IMR-90 (cell line): ENCODE data around the gene GRIN2A. TPM values are rescaled to one million over a fixed set of nuclear protein-coding genes. Genes with fewer than 3 reads are reported as not detected.

ENCODE experiments used
- ATAC-seq: fragments of 200-7000 bp; cut with Tn5 transposase; 2 replicates; pipeline ENCODE4 v1.9.1; 2020; ENCODE audit warnings: low read depth, mild to moderate bottlenecking, moderate library complexity
- BruUV-seq: library from RNA; stranded (reverse); fragments of 400-500 nt; replicated peaks from 2 replicates; lab custom pipeline; 2021; lab: Mats Ljungman, UMichigan
- CTCF ChIA-PET: fragments of 300-600 bp; formaldehyde crosslinking; extraction: SDS; loops from one replicate; lab custom pipeline; 2021; ENCODE audit warnings: antibody characterized with exemption; lab: Yijun Ruan, JAX
- POLR2A ChIA-PET: fragments of 300-600 bp; sonication (Branson Sonifier 250); formaldehyde crosslinking; loops from one replicate; lab custom pipeline; 2022; ENCODE audit warnings: antibody characterized with exemption; ENCODE audit not compliant: unreplicated experiment; lab: Charles Lee
- DNase-seq: peaks from one replicate; pipeline ENCODE4 v3.0.0; 2013
- H2AFZ ChIP-seq: replicated peaks from 2 replicates; pipeline ENCODE3; 2013; ENCODE audit warnings: low read length, mild to moderate bottlenecking; ENCODE audit not compliant: poor library complexity
- H2AK5ac ChIP-seq: 2 replicates; pipeline ENCODE4 v1.6.1; 2013; ENCODE audit warnings: low read depth, low read length, inconsistent platforms
- H2AK9ac ChIP-seq: replicated peaks from 2 replicates; pipeline ENCODE3; 2013; ENCODE audit warnings: mild to moderate bottlenecking, low read depth, low read length, moderate library complexity; ENCODE audit not compliant: poor library complexity
- H2BK120ac ChIP-seq: 2 replicates; pipeline ENCODE4 v1.6.1; 2013; ENCODE audit warnings: low read depth, low read length, inconsistent platforms
- H2BK15ac ChIP-seq: 3 replicates; pipeline ENCODE4 v1.6.1; 2013; ENCODE audit warnings: low read depth, low read length, inconsistent platforms
- H2BK20ac ChIP-seq: 2 replicates; pipeline ENCODE4 v1.6.1; 2013; ENCODE audit warnings: low read depth, mild to moderate bottlenecking, inconsistent platforms, low read length, moderate library complexity
- H2BK5ac ChIP-seq: 2 replicates; pipeline ENCODE4 v1.6.1; 2013; ENCODE audit warnings: mild to moderate bottlenecking, low read depth, low read length, inconsistent platforms; ENCODE audit not compliant: poor library complexity, severe bottlenecking
- H3K14ac ChIP-seq: replicated peaks from 2 replicates; pipeline ENCODE4 v1.6.1; 2013; ENCODE audit warnings: low read depth, low read length, inconsistent platforms
- H3K18ac ChIP-seq: 2 replicates; pipeline ENCODE4 v1.6.1; 2013; ENCODE audit warnings: low read depth, low read length, control low read depth
- H3K23ac ChIP-seq: 2 replicates; pipeline ENCODE4 v1.6.1; 2013; ENCODE audit warnings: low read depth, low read length, inconsistent platforms
- H3K27ac ChIP-seq: 2 replicates; pipeline ENCODE4 v1.5.1; 2013; ENCODE audit warnings: mild to moderate bottlenecking, control low read depth, low read length; ENCODE audit not compliant: insufficient read depth
- H3K27me3 ChIP-seq: 2 replicates; pipeline ENCODE4 v1.6.1; 2013; ENCODE audit warnings: low read length; ENCODE audit not compliant: control insufficient read depth, insufficient read depth
- H3K36me3 ChIP-seq: 2 replicates; pipeline ENCODE4 v1.6.1; 2013; ENCODE audit warnings: low read length, mixed read lengths; ENCODE audit not compliant: control insufficient read depth, insufficient read depth
- H3K4ac ChIP-seq: 2 replicates; pipeline ENCODE4 v1.6.1; 2013; ENCODE audit warnings: low read depth, low read length, inconsistent platforms
- H3K4me1 ChIP-seq: 2 replicates; pipeline ENCODE4 v1.6.1; 2013; ENCODE audit warnings: low read length, mixed read lengths; ENCODE audit not compliant: control insufficient read depth, insufficient read depth
- H3K4me2 ChIP-seq: 2 replicates; pipeline ENCODE4 v1.6.1; 2013; ENCODE audit warnings: low read depth, mild to moderate bottlenecking, control low read depth, low read length, moderate library complexity
- H3K4me3 ChIP-seq: 2 replicates; pipeline ENCODE4 v1.5.1; 2013; ENCODE audit warnings: low read depth, mild to moderate bottlenecking, control low read depth, low read length, moderate library complexity; ENCODE audit not compliant: insufficient read depth
- H3K56ac ChIP-seq: 2 replicates; pipeline ENCODE4 v1.6.1; 2013; ENCODE audit warnings: low read length, inconsistent platforms; ENCODE audit not compliant: insufficient read depth; ENCODE audit errors: extremely low read depth
- H3K79me1 ChIP-seq, 2 experiments: 2 replicates each; pipeline ENCODE4 v1.6.1; 2013; ENCODE audit warnings: low read length in 2 of 2, inconsistent platforms in 1 of 2, low read depth in 1 of 2
- H3K9ac ChIP-seq: 2 replicates; pipeline ENCODE4 v1.6.1; 2013; ENCODE audit warnings: low read depth, low read length, control low read depth
- H3K9me1 ChIP-seq: 2 replicates; pipeline ENCODE4 v1.6.1; 2013; ENCODE audit warnings: low read length, inconsistent platforms; ENCODE audit not compliant: insufficient read depth
- H3K9me3 ChIP-seq: 2 replicates; pipeline ENCODE4 v1.6.1; 2013; ENCODE audit warnings: low read length; ENCODE audit not compliant: control insufficient read depth, insufficient read depth
- H4K20me1 ChIP-seq: 2 replicates; pipeline ENCODE4 v1.6.1; 2013; ENCODE audit warnings: low read length, inconsistent platforms; ENCODE audit not compliant: insufficient read depth
- H4K5ac ChIP-seq: 2 replicates; pipeline ENCODE4 v1.6.1; 2013; ENCODE audit warnings: mild to moderate bottlenecking, low read depth, low read length, control low read depth
- H4K8ac ChIP-seq, 2 experiments: 2 replicates each; pipeline ENCODE4 v1.6.1; 2013; ENCODE audit warnings: low read depth in 2 of 2, low read length in 2 of 2, control low read depth in 1 of 2, inconsistent platforms in 1 of 2
- H4K91ac ChIP-seq: 2 replicates; pipeline ENCODE4 v1.6.1; 2013; ENCODE audit warnings: low read depth, low read length, inconsistent platforms; ENCODE audit not compliant: insufficient read depth
- BHLHE40 ChIP-seq: fragments of 150-350 bp; IDR thresholded peaks from 2 replicates; pipeline ENCODE4 v1.6.1; 2016; ENCODE audit warnings: mild to moderate bottlenecking, low read depth, low read length
- CEBPB ChIP-seq: IDR thresholded peaks from 2 replicates; pipeline ENCODE4 v1.6.1; 2012; ENCODE audit warnings: low read depth, low read length, improper control_type of control experiment
- CHD1 ChIP-seq: IDR thresholded peaks from 2 replicates; pipeline ENCODE4 v1.6.1; 2012; ENCODE audit warnings: low read depth, low read length, improper control_type of control experiment
- CTCF ChIP-seq: conservative IDR thresholded peaks from 2 replicates; pipeline ENCODE4 v1.5.1; 2012; ENCODE audit warnings: mild to moderate bottlenecking, low read depth, low read length, improper control_type of control experiment
- FOS ChIP-seq: fragments of 150-350 bp; IDR thresholded peaks from 2 replicates; pipeline ENCODE4 v1.6.1; 2016; ENCODE audit warnings: low read depth, low read length
- MAFK ChIP-seq: IDR thresholded peaks from 2 replicates; pipeline ENCODE4 v1.6.1; 2012; ENCODE audit warnings: low read depth, low read length, improper control_type of control experiment
- MAZ ChIP-seq: IDR thresholded peaks from 2 replicates; pipeline ENCODE4 v1.6.1; 2012; ENCODE audit warnings: low read depth, mild to moderate bottlenecking, low read length, improper control_type of control experiment, moderate library complexity, borderline replicate concordance
- MXI1 ChIP-seq: IDR thresholded peaks from 2 replicates; pipeline ENCODE4 v1.6.1; 2012; ENCODE audit warnings: low read depth, mild to moderate bottlenecking, low read length, moderate library complexity, borderline replicate concordance
- NFE2L2 ChIP-seq: fragments of 150-350 bp; IDR thresholded peaks from 2 replicates; pipeline ENCODE4 v1.6.1; 2016; ENCODE audit warnings: low read depth, mild to moderate bottlenecking, low read length
- POLR2A ChIP-seq: IDR thresholded peaks from 2 replicates; pipeline ENCODE4 v1.6.1; 2012; ENCODE audit warnings: mild to moderate bottlenecking, low read depth, low read length
- RAD21 ChIP-seq: IDR thresholded peaks from 2 replicates; pipeline ENCODE4 v1.6.1; 2012; ENCODE audit warnings: low read length, improper control_type of control experiment
- RCOR1 ChIP-seq: IDR thresholded peaks from 2 replicates; pipeline ENCODE4 v1.6.1; 2012; ENCODE audit warnings: mild to moderate bottlenecking, low read length, improper control_type of control experiment; ENCODE audit not compliant: insufficient replicate concordance
- RFX5 ChIP-seq: IDR thresholded peaks from 2 replicates; pipeline ENCODE4 v1.8.0; 2012; ENCODE audit warnings: low read depth, mild to moderate bottlenecking, low read length, moderate library complexity
- SMC3 ChIP-seq: fragments of 150-350 bp; IDR thresholded peaks from 2 replicates; pipeline ENCODE4 v1.6.1; 2016; ENCODE audit warnings: low read depth, mild to moderate bottlenecking, antibody characterized with exemption, low read length, moderate library complexity
- USF2 ChIP-seq: fragments of 150-350 bp; IDR thresholded peaks from 2 replicates; pipeline ENCODE4 v1.6.1; 2017; ENCODE audit warnings: mild to moderate bottlenecking, antibody characterized with exemption, low read length, low read depth
- WGBS, 2 experiments: methylation state at CpG; one replicate each; pipeline versions ENCODE4 v1.1.5 to v1.1.7; 2013; ENCODE audit warnings: missing lambda C conversion rate in 2 of 2; ENCODE audit not compliant: insufficient read length in 1 of 2; ENCODE audit errors: extremely low coverage in 2 of 2; 5-methylcytosine and 5-hydroxymethylcytosine counted together
- dilution Hi-C: fragments of 300-500 bp; cut with HindIII; formaldehyde crosslinking; loops from one replicate; pipeline ENCODE4 v1.14.3; 2018; ENCODE audit warnings: low sequenced_read_pairs; ENCODE audit not compliant: unreplicated experiment
- in situ Hi-C: fragments of 300-500 bp; cut with MboI; formaldehyde crosslinking; loops from 3 replicates; pipeline ENCODE4 v1.14.3; 2019; ENCODE audit warnings: low sequenced_read_pairs, inconsistent platforms, mixed read lengths
- intact Hi-C: fragments of 100-400 bp; cut with micrococcal nuclease; formaldehyde crosslinking; loops from 2 replicates; pipeline ENCODE4 v1.10.0; 2022
- polyA plus RNA-seq, 3 experiments: library from polyadenylated mRNA; depleted of rRNA; stranded (reverse); fragments of >200 nt; gene quantifications; 2 replicates each; pipeline ENCODE4 v1.2.3, GENCODE V29; 2012; ENCODE audit warnings: low replicate concordance in 1 of 3
- total RNA-seq: library from RNA; depleted of rRNA; stranded (reverse); fragments of >200 nt; gene quantifications from 2 replicates; pipeline ENCODE4 v1.2.3, GENCODE V29; 2012
- TF ChIP-seq, protein P1 (sequence below): fragments of 150-350 bp; IDR thresholded peaks from 2 replicates; pipeline ENCODE4 v1.6.1; 2016; ENCODE audit warnings: low read depth, mild to moderate bottlenecking, low read length, moderate library complexity, borderline replicate concordance

The GRIN2A gene
- total and polyA plus RNA-seq, 2 of the 4 experiments (the other 2 are of a cell fraction): under 0.01 TPM; not detected in 1

GRCh38 chr16:10121897-10122425 is 60.3 kb downstream of the GRIN2A start:
- Histone ChIP-seq H2AK9ac (no peak overlapping the region), H3K4ac (no peak overlapping the region), H4K91ac (no peak overlapping the region), H2AK5ac (no peak overlapping the region), H2BK15ac (no peak overlapping the region), H3K27ac (no peak overlapping the region), H2BK120ac (no peak overlapping the region), H4K8ac (no peak overlapping the region), H4K5ac (no peak overlapping the region), H2BK5ac (no peak overlapping the region), H3K4me1 (no peaks in the 10 kb centered on the region), H3K4me2 (no peak overlapping the region), H3K14ac (no peak overlapping the region), H2BK20ac (no peak overlapping the region), H3K18ac (no peak overlapping the region), H3K23ac (no peak overlapping the region), H2AFZ (no peak overlapping the region), H3K9me1 (no peaks in the 10 kb centered on the region), H3K9me3 (peaks cover 10% of the 10 kb centered on the region), H3K56ac (no peak overlapping the region), H3K4me3 (no peak overlapping the region), H3K27me3 (no peaks in the 10 kb centered on the region), H3K9ac (no peak overlapping the region), H3K79me1 (no peaks in the 10 kb centered on the region), H3K36me3 (no peaks in the 10 kb centered on the region), H4K20me1 (no peaks in the 10 kb centered on the region)
- TF ChIP-seq RAD21: no peak
- TF ChIP-seq POLR2A: no peak
- TF ChIP-seq USF2: no peak
- TF ChIP-seq MAFK: no peak
- no peak for TF ChIP-seq CTCF
- TF ChIP-seq FOS: no peak
- TF ChIP-seq MXI1: no peak
- TF ChIP-seq, protein P1, sequence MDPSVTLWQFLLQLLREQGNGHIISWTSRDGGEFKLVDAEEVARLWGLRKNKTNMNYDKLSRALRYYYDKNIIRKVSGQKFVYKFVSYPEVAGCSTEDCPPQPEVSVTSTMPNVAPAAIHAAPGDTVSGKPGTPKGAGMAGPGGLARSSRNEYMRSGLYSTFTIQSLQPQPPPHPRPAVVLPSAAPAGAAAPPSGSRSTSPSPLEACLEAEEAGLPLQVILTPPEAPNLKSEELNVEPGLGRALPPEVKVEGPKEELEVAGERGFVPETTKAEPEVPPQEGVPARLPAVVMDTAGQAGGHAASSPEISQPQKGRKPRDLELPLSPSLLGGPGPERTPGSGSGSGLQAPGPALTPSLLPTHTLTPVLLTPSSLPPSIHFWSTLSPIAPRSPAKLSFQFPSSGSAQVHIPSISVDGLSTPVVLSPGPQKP: no peak
- TF ChIP-seq SMC3: no peak
- no peak for TF ChIP-seq RCOR1
- no peak for TF ChIP-seq CHD1
- TF ChIP-seq RFX5: no peak
- TF ChIP-seq NFE2L2: no peak
- TF ChIP-seq MAZ: no peak
- TF ChIP-seq BHLHE40: no peak
- no peak for TF ChIP-seq CEBPB
- ATAC-seq: no peak
- 39% methylated on average over 4 of the region's 5 CpGs; no CpG with 5 or more reads in 1 of the 2 experiments for WGBS, 2 experiments
- no peak for DNase-seq
- intact Hi-C loops: no loop called here
- ChIA-PET POLR2A (no interaction called here), CTCF (no interaction called here)
- no TSS peak for BruUV-seq
- dilution Hi-C loops: no loop called here
- in situ Hi-C loops: no loop called here
